WERI-Rb-1 (cell line): ENCODE measurements around the gene AP1S3.

Source experiments
- DNase-seq: peaks from one replicate; pipeline ENCODE4 v3.0.0-alpha.2; 2020
- H3K27ac ChIP-seq: fragments of 250-450 bp; sonication (Bioruptor Pico); 2 replicates; pipeline ENCODE4 v1.5.1; 2020; ENCODE audit warnings: mild to moderate bottlenecking, moderate library complexity
- H3K27me3 ChIP-seq: fragments of 250-450 bp; sonication (Bioruptor Pico); 2 replicates; pipeline ENCODE4 v1.5.1; 2021; ENCODE audit warnings: mild to moderate bottlenecking, low read depth, moderate library complexity; ENCODE audit not compliant: insufficient read depth, severe bottlenecking
- H3K36me3 ChIP-seq: fragments of 250-450 bp; sonication (Bioruptor Pico); 2 replicates; pipeline ENCODE4 v1.5.1; 2020; ENCODE audit warnings: mild to moderate bottlenecking, moderate library complexity
- H3K4me3 ChIP-seq: 2 replicates; pipeline ENCODE4 v1.5.1; 2011; ENCODE audit warnings: low read depth, mild to moderate bottlenecking, control low read depth, low read length
- H3K9me3 ChIP-seq: fragments of 250-450 bp; sonication (Bioruptor Pico); 2 replicates; pipeline ENCODE4 v1.5.1; 2021; ENCODE audit warnings: mild to moderate bottlenecking, moderate library complexity; ENCODE audit not compliant: severe bottlenecking
- CTCF ChIP-seq: IDR thresholded peaks from 2 replicates; pipeline ENCODE4 v1.5.1; 2011; ENCODE audit warnings: low read depth, mild to moderate bottlenecking, control low read depth, inconsistent platforms, low read length

The AP1S3 gene

GRCh38 chr2:223811757-223812156 is 25.6 kb downstream of the AP1S3 start:
- DNase-seq, result no peak
- Histone ChIP-seq H3K4me3 (no peak overlapping the region), H3K36me3 (no peaks in the 10 kb centered on the region), H3K27ac (no peak overlapping the region), H3K9me3 (no peaks in the 10 kb centered on the region), H3K27me3 (no peaks in the 10 kb centered on the region)
- TF ChIP-seq CTCF, result no peak

- no peak for TF ChIP-seq CTCF
- H3K4me3 ChIP-seq, result no peak overlapping the region
- no peaks in the 10 kb centered on the region for H3K27me3 ChIP-seq
- peak; percentile 75 for DNase-seq
- H3K36me3 ChIP-seq, result no peaks in the 10 kb centered on the region
- H3K9me3 ChIP-seq, result no peaks in the 10 kb centered on the region
- peak overlapping the region; percentile 39 for H3K27ac ChIP-seq
Measured at GRCh38 chr2:223805008-223805407, 32.4 kb downstream of the AP1S3 start.

GRCh38 chr2:223801736-223802135 is 35.6 kb downstream of the AP1S3 start:
- H3K9me3 ChIP-seq, result no peaks in the 10 kb centered on the region
- H3K4me3 ChIP-seq, result no peak overlapping the region
- no peak for DNase-seq
- H3K36me3 ChIP-seq, result no peaks in the 10 kb centered on the region
- no peak for TF ChIP-seq CTCF
- no peaks in the 10 kb centered on the region for H3K27me3 ChIP-seq
- H3K27ac ChIP-seq, result no peak overlapping the region

GRCh38 chr2:223800908-223801307 is 36.5 kb downstream of the AP1S3 start:
- no peak for DNase-seq
- Histone ChIP-seq H3K9me3 (no peaks in the 10 kb centered on the region), H3K27ac (no peak overlapping the region), H3K36me3 (no peaks in the 10 kb centered on the region), H3K27me3 (no peaks in the 10 kb centered on the region), H3K4me3 (no peak overlapping the region)
- no peak for TF ChIP-seq CTCF

GRCh38 chr2:223797811-223798721 is 39.3 kb downstream of the AP1S3 start:
- peak; percentile 19 for DNase-seq
- Histone ChIP-seq H3K27ac (no peak overlapping the region), H3K9me3 (no peaks in the 10 kb centered on the region), H3K36me3 (no peaks in the 10 kb centered on the region), H3K4me3 (no peak overlapping the region), H3K27me3 (no peaks in the 10 kb centered on the region)
- peak; percentile 31; the same call in 1 of the 2 replicates for TF ChIP-seq CTCF
